ENCODE results near the gene PROCA1.

DNA sequence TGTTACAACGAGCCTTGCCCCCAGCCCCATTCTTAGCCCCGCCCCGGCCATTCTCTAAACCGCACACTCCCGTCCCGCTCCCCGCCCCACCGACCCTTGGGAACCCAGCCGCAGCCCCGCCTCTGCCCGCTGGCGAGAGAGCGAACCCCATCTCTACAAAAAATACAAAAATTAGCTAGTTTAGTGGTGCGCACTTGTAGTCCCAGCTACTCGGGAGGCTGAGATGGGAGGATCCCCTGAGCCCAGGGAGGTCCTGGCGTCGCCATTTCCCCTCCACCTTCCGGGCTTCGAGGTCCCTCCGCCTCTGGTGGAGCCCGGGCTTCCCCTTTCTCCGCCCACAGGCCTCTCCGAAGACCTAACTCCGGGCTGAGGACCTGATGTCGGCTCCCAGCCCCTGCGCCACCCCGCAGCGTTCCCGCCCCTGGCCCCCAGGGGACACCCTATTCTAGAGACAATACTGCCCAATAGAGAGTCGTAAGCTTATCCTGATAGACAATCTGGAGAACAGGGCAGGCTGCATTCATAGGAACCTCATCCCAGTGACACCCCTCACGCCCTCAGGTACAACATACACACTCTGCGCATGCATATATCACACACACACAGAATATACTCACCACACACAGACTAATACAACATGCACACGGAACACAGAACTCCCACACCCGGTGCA lies 480 bp upstream of the PROCA1 start:
- TF ChIP-seq EZH2 (IDR thresholded peaks at IDR 0.05; ENCODE audit: insufficient read depth, low read length): no peak
- TF ChIP-seq, protein P1, sequence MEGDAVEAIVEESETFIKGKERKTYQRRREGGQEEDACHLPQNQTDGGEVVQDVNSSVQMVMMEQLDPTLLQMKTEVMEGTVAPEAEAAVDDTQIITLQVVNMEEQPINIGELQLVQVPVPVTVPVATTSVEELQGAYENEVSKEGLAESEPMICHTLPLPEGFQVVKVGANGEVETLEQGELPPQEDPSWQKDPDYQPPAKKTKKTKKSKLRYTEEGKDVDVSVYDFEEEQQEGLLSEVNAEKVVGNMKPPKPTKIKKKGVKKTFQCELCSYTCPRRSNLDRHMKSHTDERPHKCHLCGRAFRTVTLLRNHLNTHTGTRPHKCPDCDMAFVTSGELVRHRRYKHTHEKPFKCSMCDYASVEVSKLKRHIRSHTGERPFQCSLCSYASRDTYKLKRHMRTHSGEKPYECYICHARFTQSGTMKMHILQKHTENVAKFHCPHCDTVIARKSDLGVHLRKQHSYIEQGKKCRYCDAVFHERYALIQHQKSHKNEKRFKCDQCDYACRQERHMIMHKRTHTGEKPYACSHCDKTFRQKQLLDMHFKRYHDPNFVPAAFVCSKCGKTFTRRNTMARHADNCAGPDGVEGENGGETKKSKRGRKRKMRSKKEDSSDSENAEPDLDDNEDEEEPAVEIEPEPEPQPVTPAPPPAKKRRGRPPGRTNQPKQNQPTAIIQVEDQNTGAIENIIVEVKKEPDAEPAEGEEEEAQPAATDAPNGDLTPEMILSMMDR (IDR thresholded peaks at IDR 0.05; ENCODE audit: insufficient read depth, low read depth, low read length): no peak
